H1 (cell line): ENCODE results near the gene DNAAF8.

ENCODE experiments used
- CBX8 ChIP-seq: fragments of 300-800, 300-1000 bp; sonication (generic); IDR thresholded peaks from 2 replicates; pipeline ENCODE4 v1.7.1; 2016; ENCODE audit warnings: low read depth, low read length, borderline replicate concordance
- CREB1 ChIP-seq: IDR thresholded peaks from 2 replicates; pipeline ENCODE4 v1.6.1; 2012; ENCODE audit warnings: inconsistent platforms
- EP300 ChIP-seq, 2 experiments: IDR thresholded peaks; 1 replicate in 1 of 2; 2 replicates in 1 of 2; pipeline ENCODE4 v1.6.1; 2011 to 2012; ENCODE audit warnings: low read depth in 2 of 2, low read length in 2 of 2, mild to moderate bottlenecking in 2 of 2, borderline replicate concordance in 1 of 2, inconsistent platforms in 1 of 2, moderate library complexity in 1 of 2
- EZH2 ChIP-seq: fragments of 200-600 bp; sonication (generic); IDR thresholded peaks from 2 replicates; pipeline ENCODE4 v1.7.1; 2012; ENCODE audit warnings: low read depth, mild to moderate bottlenecking, moderate library complexity, low read length, inconsistent platforms; ENCODE audit not compliant: severe bottlenecking
- GABPA ChIP-seq: IDR thresholded peaks from 2 replicates; pipeline ENCODE4 v1.6.1; 2011; ENCODE audit warnings: mild to moderate bottlenecking, low read length, moderate library complexity, borderline replicate concordance; ENCODE audit not compliant: insufficient read depth
- KDM1A ChIP-seq: fragments of 200-600, 300-600 bp; sonication (generic); IDR thresholded peaks from 2 replicates; pipeline ENCODE4 v1.7.1; 2016; ENCODE audit warnings: mild to moderate bottlenecking, low read length, borderline replicate concordance
- POLR2A ChIP-seq, 2 experiments: IDR thresholded peaks; 1 replicate in 1 of 2; 2 replicates in 1 of 2; pipeline ENCODE4 v1.6.1; 2011; ENCODE audit warnings: low read depth in 2 of 2, low read length in 2 of 2, mild to moderate bottlenecking in 2 of 2; ENCODE audit errors: control extremely low read depth in 1 of 2
- RNF2 ChIP-seq: fragments of 200-900, 300-1000 bp; sonication (generic); IDR thresholded peaks from 2 replicates; pipeline ENCODE4 v1.7.1; 2016; ENCODE audit warnings: borderline replicate concordance, low read depth, mild to moderate bottlenecking, antibody characterized with exemption, low read length; ENCODE audit not compliant: poor library complexity, severe bottlenecking; ENCODE audit errors: missing control alignments
- TBP ChIP-seq: IDR thresholded peaks from 2 replicates; pipeline ENCODE4 v1.6.1; 2011; ENCODE audit warnings: low read depth, low read length, improper control_type of control experiment
- YY1 ChIP-seq: IDR thresholded peaks from 2 replicates; pipeline ENCODE4 v1.6.1; 2011; ENCODE audit warnings: low read depth, mild to moderate bottlenecking, low read length
- TF ChIP-seq, protein P1 (sequence below), 3 experiments: IDR thresholded peaks; 1 replicate in 2 of 3; 2 replicates in 1 of 3; pipeline versions ENCODE4 v1.5.1 to v1.6.1; 2011; ENCODE audit warnings: low read length in 3 of 3, mild to moderate bottlenecking in 3 of 3, inconsistent platforms in 2 of 3, low read depth in 1 of 3, moderate library complexity in 1 of 3; ENCODE audit not compliant: insufficient read depth in 1 of 3; ENCODE audit errors: control extremely low read depth in 1 of 3
- TF ChIP-seq, protein P2 (sequence below): IDR thresholded peaks from 2 replicates; pipeline ENCODE4 v1.6.1; 2012; ENCODE audit warnings: inconsistent platforms
- TF ChIP-seq, protein P3 (sequence below): IDR thresholded peaks from 2 replicates; pipeline ENCODE4 v1.6.1; 2011; ENCODE audit warnings: low read depth, mild to moderate bottlenecking, low read length; ENCODE audit not compliant: insufficient read depth
- TF ChIP-seq, protein P4 (sequence below): IDR thresholded peaks from 2 replicates; pipeline ENCODE4 v1.6.1; 2011; ENCODE audit warnings: low read length, improper control_type of control experiment

DNA sequence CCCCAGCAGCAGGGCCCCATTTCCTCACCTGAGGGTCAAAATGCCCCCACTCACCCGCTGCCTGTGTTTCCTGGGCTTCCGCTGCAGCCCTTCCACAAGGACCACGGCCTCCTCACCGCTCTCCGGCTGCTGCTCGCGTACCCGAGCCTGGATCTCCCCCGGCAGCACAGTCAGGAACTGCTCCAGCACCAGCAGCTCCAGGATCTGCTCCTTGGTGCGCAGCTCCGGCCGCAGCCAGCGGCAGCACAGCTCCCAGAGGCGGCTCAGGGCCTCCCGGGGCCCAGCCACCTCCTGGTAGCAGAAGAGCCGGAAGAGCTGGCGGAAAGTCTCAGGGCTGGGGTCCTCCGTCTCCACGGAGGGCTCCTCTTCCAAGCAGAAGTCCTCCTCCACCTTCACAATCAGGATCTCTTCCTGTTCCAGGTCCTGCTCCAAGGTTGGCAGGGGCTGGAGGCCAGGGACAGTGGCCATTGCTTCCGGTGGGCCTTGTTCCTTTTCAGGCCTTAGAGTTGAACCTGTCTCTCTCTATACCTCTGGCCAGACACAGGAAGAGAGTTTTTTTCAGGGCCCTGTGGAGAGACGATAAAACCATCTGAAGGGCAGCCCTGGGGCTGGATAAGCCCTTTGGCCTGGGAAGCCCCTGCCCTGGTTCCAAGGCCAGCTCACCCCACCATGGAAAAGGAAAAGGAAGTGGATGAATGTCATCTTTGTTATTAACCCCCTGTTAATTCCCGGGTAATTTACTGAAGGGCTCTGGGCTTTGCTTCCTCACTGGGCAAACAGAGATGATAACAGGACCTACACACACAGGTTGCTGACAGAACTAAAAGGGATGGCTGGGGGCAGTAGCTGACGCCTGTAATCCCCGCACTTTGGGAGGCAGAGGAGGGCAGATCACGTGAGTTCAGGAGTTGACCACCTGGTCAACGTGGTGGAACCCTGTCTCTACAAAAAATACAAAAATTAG lies 31.5 kb downstream of the DNAAF8 start:
- TF ChIP-seq CBX8 = no peak
- TF ChIP-seq, protein P1, sequence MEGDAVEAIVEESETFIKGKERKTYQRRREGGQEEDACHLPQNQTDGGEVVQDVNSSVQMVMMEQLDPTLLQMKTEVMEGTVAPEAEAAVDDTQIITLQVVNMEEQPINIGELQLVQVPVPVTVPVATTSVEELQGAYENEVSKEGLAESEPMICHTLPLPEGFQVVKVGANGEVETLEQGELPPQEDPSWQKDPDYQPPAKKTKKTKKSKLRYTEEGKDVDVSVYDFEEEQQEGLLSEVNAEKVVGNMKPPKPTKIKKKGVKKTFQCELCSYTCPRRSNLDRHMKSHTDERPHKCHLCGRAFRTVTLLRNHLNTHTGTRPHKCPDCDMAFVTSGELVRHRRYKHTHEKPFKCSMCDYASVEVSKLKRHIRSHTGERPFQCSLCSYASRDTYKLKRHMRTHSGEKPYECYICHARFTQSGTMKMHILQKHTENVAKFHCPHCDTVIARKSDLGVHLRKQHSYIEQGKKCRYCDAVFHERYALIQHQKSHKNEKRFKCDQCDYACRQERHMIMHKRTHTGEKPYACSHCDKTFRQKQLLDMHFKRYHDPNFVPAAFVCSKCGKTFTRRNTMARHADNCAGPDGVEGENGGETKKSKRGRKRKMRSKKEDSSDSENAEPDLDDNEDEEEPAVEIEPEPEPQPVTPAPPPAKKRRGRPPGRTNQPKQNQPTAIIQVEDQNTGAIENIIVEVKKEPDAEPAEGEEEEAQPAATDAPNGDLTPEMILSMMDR (IDR thresholded peaks at IDR 0.05; ENCODE audit: control extremely low read depth in 1 of 3, insufficient read depth in 1 of 3, low read depth in 1 of 3, low read length in 3 of 3) = no peak
- no peak for TF ChIP-seq CREB1
- no peak for TF ChIP-seq YY1
- no peak for TF ChIP-seq EZH2
- no peak for TF ChIP-seq RNF2
- TF ChIP-seq, protein P2, sequence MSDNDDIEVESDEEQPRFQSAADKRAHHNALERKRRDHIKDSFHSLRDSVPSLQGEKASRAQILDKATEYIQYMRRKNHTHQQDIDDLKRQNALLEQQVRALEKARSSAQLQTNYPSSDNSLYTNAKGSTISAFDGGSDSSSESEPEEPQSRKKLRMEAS = no peak
- TF ChIP-seq KDM1A = no peak
- TF ChIP-seq GABPA = no peak
- TF ChIP-seq POLR2A (IDR thresholded peaks at IDR 0.05; ENCODE audit: control extremely low read depth in 1 of 2, low read depth in 2 of 2, low read length in 2 of 2) = no peak
- no peak for TF ChIP-seq EP300 (IDR thresholded peaks at IDR 0.05; ENCODE audit: borderline replicate concordance in 1 of 2, low read depth in 2 of 2, low read length in 2 of 2)
- TF ChIP-seq, protein P3, sequence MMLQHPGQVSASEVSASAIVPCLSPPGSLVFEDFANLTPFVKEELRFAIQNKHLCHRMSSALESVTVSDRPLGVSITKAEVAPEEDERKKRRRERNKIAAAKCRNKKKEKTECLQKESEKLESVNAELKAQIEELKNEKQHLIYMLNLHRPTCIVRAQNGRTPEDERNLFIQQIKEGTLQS = no peak
- no peak for TF ChIP-seq TBP
- TF ChIP-seq, protein P4, sequence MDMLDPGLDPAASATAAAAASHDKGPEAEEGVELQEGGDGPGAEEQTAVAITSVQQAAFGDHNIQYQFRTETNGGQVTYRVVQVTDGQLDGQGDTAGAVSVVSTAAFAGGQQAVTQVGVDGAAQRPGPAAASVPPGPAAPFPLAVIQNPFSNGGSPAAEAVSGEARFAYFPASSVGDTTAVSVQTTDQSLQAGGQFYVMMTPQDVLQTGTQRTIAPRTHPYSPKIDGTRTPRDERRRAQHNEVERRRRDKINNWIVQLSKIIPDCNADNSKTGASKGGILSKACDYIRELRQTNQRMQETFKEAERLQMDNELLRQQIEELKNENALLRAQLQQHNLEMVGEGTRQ = no peak
